ENCODE results near the gene PRSS3. TPM values are rescaled to one million over a fixed set of nuclear protein-coding genes. Genes with fewer than 3 reads are reported as not detected.
"Not testable (repeated sequence)": the region's sequence is repeated elsewhere in the genome, so short reads cannot be mapped to it uniquely, and the experiment has no call there.

The PRSS3 gene
- total RNA-seq, 3 donors from 2014 or later (not counting 1 experiment from before 2014, with no cell fraction given) = 3.4 TPM; not detected in 2

GRCh38 chr9:33823801-33824200 lies 28.4 kb downstream of the PRSS3 start:
- no peak overlapping the region for H3K27ac Mint-ChIP-seq

GRCh38 chr9:33827285-33827684 lies 31.9 kb downstream of the PRSS3 start:
- H3K4me3 ChIP-seq (ENCODE audit: low read length); H3K4me1 Mint-ChIP-seq; H3K27ac ChIP-seq (ENCODE audit: low read length); H3K4me3 Mint-ChIP-seq; ATAC-seq; H3K36me3 ChIP-seq (ENCODE audit: control insufficient read depth, insufficient read depth, low read length); H3K9me3 Mint-ChIP-seq; H3K27me3 ChIP-seq (ENCODE audit: control insufficient read depth, insufficient read depth, low read length); H3K4me1 ChIP-seq (ENCODE audit: control insufficient read depth, insufficient read depth, low read length); H3K27ac Mint-ChIP-seq; DNase-seq; H3K27me3 Mint-ChIP-seq (ENCODE audit: low read depth in 2 of 2); H3K9me3 ChIP-seq (ENCODE audit: control insufficient read depth, insufficient read depth, low read length); H3K36me3 Mint-ChIP-seq; intact Hi-C loops (cut with micrococcal nuclease): not testable (repeated sequence)
- WGBS (ENCODE audit: insufficient coverage) = 98% methylated on average over 10 of the region's 11 CpGs

More at GRCh38 chr9:33823801-33824200, 28.4 kb downstream of the PRSS3 start:
- no peak for ATAC-seq
- Histone ChIP-seq H3K27me3 (ENCODE audit: control insufficient read depth, insufficient read depth, low read length) (no peaks in the 10 kb centered on the region), H3K4me3 (ENCODE audit: low read length) (no peak overlapping the region), H3K27ac (ENCODE audit: low read length) (no peak overlapping the region), H3K4me1 (ENCODE audit: control insufficient read depth, insufficient read depth, low read length) (peaks cover 10% of the 10 kb centered on the region), H3K36me3 (ENCODE audit: control insufficient read depth, insufficient read depth, low read length) (no peaks in the 10 kb centered on the region), H3K9me3 (ENCODE audit: control insufficient read depth, insufficient read depth, low read length) (no peaks in the 10 kb centered on the region)
- Mint-ChIP-seq H3K9me3 (no peaks in the 10 kb centered on the region), H3K36me3 (no peaks in the 10 kb centered on the region), H3K4me1 (peaks cover 24% of the 10 kb centered on the region in 2 donors), H3K27me3 (ENCODE audit: low read depth in 2 of 2) (no peaks in the 10 kb centered on the region), H3K4me3 (no peak overlapping the region)
- 80% methylated on average over 1 of the region's 3 CpGs for WGBS (ENCODE audit: insufficient coverage)
- TF ChIP-seq CTCF (IDR thresholded peaks at IDR 0.05) = no peak
- intact Hi-C loops (cut with micrococcal nuclease) = no loop called here
- no peak for DNase-seq

- H3K27ac ChIP-seq (ENCODE audit: low read length); intact Hi-C loops (cut with micrococcal nuclease); H3K36me3 ChIP-seq (ENCODE audit: control insufficient read depth, insufficient read depth, low read length); H3K9me3 ChIP-seq (ENCODE audit: control insufficient read depth, insufficient read depth, low read length); H3K4me3 Mint-ChIP-seq; H3K36me3 Mint-ChIP-seq; H3K4me1 ChIP-seq (ENCODE audit: control insufficient read depth, insufficient read depth, low read length); DNase-seq; H3K27me3 Mint-ChIP-seq (ENCODE audit: low read depth in 2 of 2); ATAC-seq; H3K27me3 ChIP-seq (ENCODE audit: control insufficient read depth, insufficient read depth, low read length); H3K4me1 Mint-ChIP-seq; H3K4me3 ChIP-seq (ENCODE audit: low read length); H3K9me3 Mint-ChIP-seq: not testable (repeated sequence)
- 91% methylated on average over 17 of the region's 17 CpGs for WGBS (ENCODE audit: insufficient coverage)
- peak overlapping the region in 1 of 2 donors; percentile 29 for H3K27ac Mint-ChIP-seq
These were observed 34.4 kb downstream of the PRSS3 start for GRCh38 chr9:33829641-33830230.

DNA sequence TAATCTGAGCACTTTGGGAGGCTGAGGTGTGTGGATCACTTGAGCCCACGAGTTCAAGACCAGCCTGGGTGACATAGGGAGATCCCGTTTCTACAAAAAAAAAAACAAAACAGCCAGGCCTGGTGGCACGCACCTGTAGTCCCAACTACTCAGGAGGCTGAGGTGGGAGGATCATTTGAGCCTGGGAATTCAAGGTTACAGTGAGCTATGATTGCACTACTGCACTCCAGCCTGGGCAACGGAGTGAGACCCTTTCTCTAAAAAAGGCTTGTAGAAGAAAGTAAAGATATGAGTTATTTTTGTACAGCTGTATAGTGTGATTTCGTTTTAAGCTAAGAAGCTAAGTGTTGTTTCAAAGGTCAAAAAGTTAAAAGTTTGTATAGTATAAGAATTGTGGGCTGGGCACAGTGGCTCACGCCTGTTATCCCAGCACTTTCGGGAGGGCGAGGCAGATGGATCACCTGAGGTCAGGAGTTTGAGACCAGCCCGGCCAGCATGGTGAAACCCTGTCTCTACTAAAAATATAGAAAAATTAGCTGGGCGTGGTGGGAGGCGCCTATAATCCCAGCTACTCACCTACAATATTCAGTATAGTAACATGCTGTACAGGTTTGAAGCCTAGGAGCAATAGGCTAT lies 40.4 kb downstream of the PRSS3 start:
- 84% methylated on average over 9 of the region's 11 CpGs for WGBS (ENCODE audit: insufficient coverage)
- no peak overlapping the region for H3K27ac ChIP-seq (ENCODE audit: low read length)
- intact Hi-C loops (cut with micrococcal nuclease) = no loop called here
- Mint-ChIP-seq H3K27ac (peak overlapping the region; percentile 18 to 33), H3K36me3 (no peaks in the 10 kb centered on the region), H3K4me1 (peaks cover 40 to 45% of the 10 kb centered on the region in 2 donors), H3K9me3 (no peaks in the 10 kb centered on the region), H3K27me3 (ENCODE audit: low read depth in 2 of 2) (no peaks in the 10 kb centered on the region), H3K4me3 (no peak overlapping the region)
- H3K4me1 ChIP-seq (ENCODE audit: control insufficient read depth, insufficient read depth, low read length) = peaks cover 10% of the 10 kb centered on the region
- ATAC-seq (no peak), DNase-seq (no peak)
- no peaks in the 10 kb centered on the region for H3K27me3 ChIP-seq (ENCODE audit: control insufficient read depth, insufficient read depth, low read length)
- no peaks in the 10 kb centered on the region for H3K9me3 ChIP-seq (ENCODE audit: control insufficient read depth, insufficient read depth, low read length)
- no peaks in the 10 kb centered on the region for H3K36me3 ChIP-seq (ENCODE audit: control insufficient read depth, insufficient read depth, low read length)
- no peak overlapping the region for H3K4me3 ChIP-seq (ENCODE audit: low read length)
- TF ChIP-seq CTCF (IDR thresholded peaks at IDR 0.05) = no peak

DNA sequence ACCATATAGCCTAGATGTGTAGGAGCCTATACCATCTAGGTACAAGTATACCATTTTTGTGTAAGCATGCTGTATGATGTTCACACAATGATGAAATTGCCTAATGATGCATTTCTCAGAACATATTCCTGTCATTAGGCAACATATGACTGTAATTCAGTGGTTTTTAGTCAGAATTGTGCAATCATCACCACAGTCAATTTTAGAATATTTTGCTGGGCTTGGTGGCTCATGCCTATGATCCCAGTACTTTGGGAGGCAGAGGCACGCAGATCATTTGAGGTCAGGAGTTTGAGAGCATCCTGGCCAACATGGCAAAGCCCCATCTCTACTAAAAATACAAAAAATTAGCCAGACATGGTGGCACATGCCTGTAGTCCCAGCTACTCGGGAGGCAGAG lies 40.9 kb downstream of the PRSS3 start:
- H3K36me3 Mint-ChIP-seq; H3K27me3 ChIP-seq (ENCODE audit: control insufficient read depth, insufficient read depth, low read length); H3K36me3 ChIP-seq (ENCODE audit: control insufficient read depth, insufficient read depth, low read length); H3K4me3 Mint-ChIP-seq; H3K27me3 Mint-ChIP-seq (ENCODE audit: low read depth in 2 of 2); H3K9me3 ChIP-seq (ENCODE audit: control insufficient read depth, insufficient read depth, low read length); H3K27ac Mint-ChIP-seq; H3K9me3 Mint-ChIP-seq; H3K4me1 ChIP-seq (ENCODE audit: control insufficient read depth, insufficient read depth, low read length); intact Hi-C loops (cut with micrococcal nuclease); H3K27ac ChIP-seq (ENCODE audit: low read length); DNase-seq; H3K4me3 ChIP-seq (ENCODE audit: low read length): not testable (repeated sequence)
- 50% methylated on average over 2 of the region's 2 CpGs for WGBS (ENCODE audit: insufficient coverage)
- H3K4me1 Mint-ChIP-seq = peaks cover 42 to 48% of the 10 kb centered on the region in 2 donors
- peak in 2 of 3 donors; percentile 33 to 44 for ATAC-seq
